Fibroblast of lung (primary cell): ENCODE results near the gene PPIP5K2. TPM values are rescaled to one million over a fixed set of nuclear protein-coding genes. Genes with fewer than 3 reads are reported as not detected.

Experiments used
- DNase-seq, 2 donors: peaks; one replicate each; pipeline versions ENCODE4 v3.0.0 to v3.0.0-alpha.2; 2010; ENCODE audit warnings: low read depth in 2 of 2
- H2AFZ ChIP-seq: 2 replicates; pipeline ENCODE4 v1.5.1; 2012; ENCODE audit warnings: low read length, control low read depth, inconsistent platforms
- H3K27ac ChIP-seq: 2 replicates; pipeline ENCODE4 v1.5.1; 2011; ENCODE audit warnings: low read length, control low read depth; ENCODE audit not compliant: insufficient read depth
- H3K27me3 ChIP-seq: 2 replicates; pipeline ENCODE4 v1.5.1; 2011; ENCODE audit warnings: mild to moderate bottlenecking, low read length; ENCODE audit not compliant: control insufficient read depth, insufficient read depth
- H3K36me3 ChIP-seq: 2 replicates; pipeline ENCODE4 v1.5.1; 2011; ENCODE audit warnings: low read length; ENCODE audit not compliant: control insufficient read depth, insufficient read depth
- H3K4me1 ChIP-seq: 2 replicates; pipeline ENCODE4 v1.5.1; 2011; ENCODE audit warnings: low read length; ENCODE audit not compliant: control insufficient read depth, insufficient read depth; ENCODE audit errors: extremely low read depth
- H3K4me2 ChIP-seq: 2 replicates; pipeline ENCODE4 v1.5.1; 2011; ENCODE audit warnings: low read length, control low read depth; ENCODE audit not compliant: insufficient read depth; ENCODE audit errors: extremely low read depth
- H3K4me3 ChIP-seq, 4 experiments: fragments of 200-600 bp in 1 of 4; sonication (generic) in 1 of 4; replicated peaks in 1 of 4; 2 replicates each; pipeline ENCODE4 v1.5.1; 2011 to 2016; ENCODE audit warnings: low read length in 4 of 4, low read depth in 3 of 4, mild to moderate bottlenecking in 3 of 4, control low read depth in 2 of 4, inconsistent platforms in 1 of 4, mixed read lengths in 1 of 4; ENCODE audit not compliant: insufficient read depth in 1 of 4; ENCODE audit errors: control extremely low read depth in 1 of 4
- H3K79me2 ChIP-seq: 2 replicates; pipeline ENCODE4 v1.5.1; 2012; ENCODE audit warnings: mild to moderate bottlenecking, low read length, inconsistent platforms; ENCODE audit not compliant: control insufficient read depth, insufficient read depth
- H3K9ac ChIP-seq: 2 replicates; pipeline ENCODE4 v1.5.1; 2011; ENCODE audit warnings: mild to moderate bottlenecking, low read length, control low read depth; ENCODE audit not compliant: insufficient read depth
- H3K9me3 ChIP-seq: 2 replicates; pipeline ENCODE4 v1.5.1; 2012; ENCODE audit warnings: low read depth, low read length; ENCODE audit not compliant: control insufficient read depth, insufficient read depth
- H4K20me1 ChIP-seq: 2 replicates; pipeline ENCODE4 v1.5.1; 2011; ENCODE audit warnings: low read length; ENCODE audit not compliant: control insufficient read depth, insufficient read depth; ENCODE audit errors: extremely low read depth
- CTCF ChIP-seq, 2 donors: IDR thresholded peaks in 1 of 2; conservative IDR thresholded peaks in 1 of 2; 1 replicate in 1 of 2; 2 replicates in 1 of 2; pipeline ENCODE4 v1.5.1; 2011 to 2012; ENCODE audit warnings: low read length in 2 of 2, control low read depth in 1 of 2, inconsistent platforms in 1 of 2, low read depth in 1 of 2, mild to moderate bottlenecking in 1 of 2
- EZH2 ChIP-seq: IDR thresholded peaks from 2 replicates; pipeline ENCODE4 v1.5.1; 2012; ENCODE audit warnings: low read length, control low read depth, mild to moderate bottlenecking; ENCODE audit errors: missing control alignments
- polyA plus RNA-seq, 2 donors: library from polyadenylated mRNA; depleted of rRNA in 1 of 2; stranded (reverse) in 1 of 2; unstranded in 1 of 2; fragments of >200 nt; gene quantifications; 2 replicates each; pipeline ENCODE4 v1.2.1, GENCODE V29; 2011 to 2012; ENCODE audit warnings: missing spikeins in 1 of 2
- total RNA-seq: library from RNA; depleted of rRNA; stranded (reverse); fragments of >200 nt; gene quantifications from 2 replicates; pipeline ENCODE4 v1.2.1, GENCODE V29; 2014

Gene PPIP5K2
- total and polyA plus RNA-seq, 2 donors (not counting 1 experiment from before 2014, with no cell fraction given) = 42.1 to 49.3 TPM

DNA sequence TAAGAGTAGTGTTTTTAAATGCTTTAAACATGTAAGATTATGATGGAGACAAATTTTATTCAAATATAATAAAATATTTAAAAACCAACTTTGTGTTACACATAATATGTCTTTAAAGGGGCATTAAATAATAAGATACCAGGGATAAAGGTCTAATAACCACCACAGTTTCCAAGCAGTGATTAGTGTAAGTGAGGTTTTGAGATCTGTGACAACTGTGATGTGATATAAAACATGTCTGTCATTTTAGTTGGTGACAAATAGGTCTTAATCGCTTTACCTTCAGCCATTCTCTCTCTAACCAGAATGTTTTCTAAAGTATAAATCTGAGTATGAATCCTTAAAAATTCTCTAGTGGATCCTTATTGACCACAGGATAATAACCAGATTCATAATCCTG lies 28.1 kb downstream of the PPIP5K2 start:
- Histone ChIP-seq H3K4me3 (no peak overlapping the region), H3K79me2 (no peaks in the 10 kb centered on the region), H3K27ac (no peak overlapping the region), H3K27me3 (no peaks in the 10 kb centered on the region), H3K9ac (no peak overlapping the region), H3K4me1 (no peaks in the 10 kb centered on the region), H3K9me3 (no peaks in the 10 kb centered on the region), H4K20me1 (no peaks in the 10 kb centered on the region), H3K4me2 (no peak overlapping the region), H2AFZ (no peak overlapping the region), H3K36me3 (no peaks in the 10 kb centered on the region)
- DNase-seq = no peak
- no peak for TF ChIP-seq CTCF (conservative IDR thresholded peaks at IDR 0.05 in 1 of 2, IDR thresholded peaks at IDR 0.05 in 1 of 2; ENCODE audit: low read depth in 1 of 2, low read length in 2 of 2)
- TF ChIP-seq EZH2 = no peak

GRCh38 chr5:103151156-103151555 lies 31.1 kb downstream of the PPIP5K2 start:
- H3K9me3 ChIP-seq = no peaks in the 10 kb centered on the region
- peaks cover 2% of the 10 kb centered on the region for H3K36me3 ChIP-seq
- TF ChIP-seq CTCF (conservative IDR thresholded peaks at IDR 0.05 in 1 of 2, IDR thresholded peaks at IDR 0.05 in 1 of 2; ENCODE audit: low read depth in 1 of 2, low read length in 2 of 2) (no peak), EZH2 (no peak)
- H3K9ac ChIP-seq = no peak overlapping the region
- no peak overlapping the region for H2AFZ ChIP-seq
- no peaks in the 10 kb centered on the region for H3K4me1 ChIP-seq
- no peaks in the 10 kb centered on the region for H4K20me1 ChIP-seq
- no peak overlapping the region for H3K4me3 ChIP-seq
- H3K4me2 ChIP-seq = no peak overlapping the region
- no peaks in the 10 kb centered on the region for H3K79me2 ChIP-seq
- no peak for DNase-seq
- H3K27ac ChIP-seq = no peak overlapping the region
- no peaks in the 10 kb centered on the region for H3K27me3 ChIP-seq

- no peak overlapping the region for H3K4me2 ChIP-seq
- no peak overlapping the region for H2AFZ ChIP-seq
- no peaks in the 10 kb centered on the region for H3K79me2 ChIP-seq
- TF ChIP-seq CTCF (conservative IDR thresholded peaks at IDR 0.05 in 1 of 2, IDR thresholded peaks at IDR 0.05 in 1 of 2; ENCODE audit: low read depth in 1 of 2, low read length in 2 of 2) = no peak
- no peak for TF ChIP-seq EZH2
- H3K27me3 ChIP-seq = no peaks in the 10 kb centered on the region
- no peak for DNase-seq
- H3K9ac ChIP-seq = no peak overlapping the region
- H3K9me3 ChIP-seq = no peaks in the 10 kb centered on the region
- no peak overlapping the region for H3K4me3 ChIP-seq
- no peak overlapping the region for H3K27ac ChIP-seq
- no peaks in the 10 kb centered on the region for H4K20me1 ChIP-seq
- no peaks in the 10 kb centered on the region for H3K4me1 ChIP-seq
- H3K36me3 ChIP-seq = peaks cover 1% of the 10 kb centered on the region
These were observed 46.6 kb downstream of the PPIP5K2 start for GRCh38 chr5:103166706-103167105.
